ENCODE results near the gene TGIF2.
"Not testable (repeated sequence)": the region's sequence is repeated elsewhere in the genome, so short reads cannot be mapped to it uniquely, and the experiment has no call there.

The TGIF2 gene

GRCh38 chr20:36620917-36621316 is 47.5 kb downstream of the TGIF2 start:
- no peak for DNase-seq

- DNase-seq = no peak
Observed at GRCh38 chr20:36623444-36623843, 50.0 kb downstream of the TGIF2 start.

GRCh38 chr20:36624068-36624943 is 50.9 kb downstream of the TGIF2 start:
- peak; percentile 82 for DNase-seq

- peak; percentile 86 for DNase-seq
Observed at GRCh38 chr20:36624944-36625324, 51.5 kb downstream of the TGIF2 start.

- no peak for DNase-seq
Observed at GRCh38 chr20:36628076-36628475, 54.7 kb downstream of the TGIF2 start.

- DNase-seq = no peak
Observed at GRCh38 chr20:36629719-36630681, 56.6 kb downstream of the TGIF2 start.

- DNase-seq = no peak
Observed at GRCh38 chr20:36631646-36632045, 58.2 kb downstream of the TGIF2 start.

- DNase-seq = no peak
Observed at GRCh38 chr20:36632147-36632486, 58.7 kb downstream of the TGIF2 start.

GRCh38 chr20:36632487-36633284 is 59.3 kb downstream of the TGIF2 start:
- DNase-seq = no peak

GRCh38 chr20:36633285-36633772 is 59.9 kb downstream of the TGIF2 start:
- no peak for DNase-seq

- no peak for DNase-seq
Observed at GRCh38 chr20:36634342-36634741, 60.9 kb downstream of the TGIF2 start.

GRCh38 chr20:36638876-36639400 is 65.5 kb downstream of the TGIF2 start:
- DNase-seq = not testable (repeated sequence)

GRCh38 chr20:36641506-36641843 is 68.1 kb downstream of the TGIF2 start:
- no peak for DNase-seq

- DNase-seq = no peak
Observed at GRCh38 chr20:36642136-36642535, 68.7 kb downstream of the TGIF2 start.
